ENCODE measurements around the gene EIF2S1.

- TF ChIP-seq POLR2AphosphoS5 (IDR thresholded peaks at IDR 0.05; ENCODE audit: low read depth, low read length), result no peak
- TF ChIP-seq YY1 (IDR thresholded peaks at IDR 0.05; ENCODE audit: insufficient read depth, insufficient replicate concordance, low read depth, low read length), result no peak
- TF ChIP-seq, protein P1, sequence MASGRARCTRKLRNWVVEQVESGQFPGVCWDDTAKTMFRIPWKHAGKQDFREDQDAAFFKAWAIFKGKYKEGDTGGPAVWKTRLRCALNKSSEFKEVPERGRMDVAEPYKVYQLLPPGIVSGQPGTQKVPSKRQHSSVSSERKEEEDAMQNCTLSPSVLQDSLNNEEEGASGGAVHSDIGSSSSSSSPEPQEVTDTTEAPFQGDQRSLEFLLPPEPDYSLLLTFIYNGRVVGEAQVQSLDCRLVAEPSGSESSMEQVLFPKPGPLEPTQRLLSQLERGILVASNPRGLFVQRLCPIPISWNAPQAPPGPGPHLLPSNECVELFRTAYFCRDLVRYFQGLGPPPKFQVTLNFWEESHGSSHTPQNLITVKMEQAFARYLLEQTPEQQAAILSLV (CRISPR knock-in tag; IDR thresholded peaks at IDR 0.05; ENCODE audit: borderline replicate concordance), result no peak
- no peak for TF ChIP-seq ATF2 (CRISPR knock-in tag; IDR thresholded peaks at IDR 0.05)
- TF ChIP-seq CTCF (CRISPR knock-in tag; IDR thresholded peaks at IDR 0.05), result no peak
These were observed 47.0 kb upstream of the EIF2S1 start for GRCh38 chr14:67313153-67313552.
